Adrenal gland (tissue), 12 donors: ENCODE data around the gene ANKFY1. TPM values are rescaled to one million over a fixed set of nuclear protein-coding genes. Genes with fewer than 3 reads are reported as not detected.

Source experiments
- DNase-seq, 7 donors: peaks; one replicate each; pipeline ENCODE4 v3.0.0-alpha.2; 2019 to 2020
- H3K27ac ChIP-seq, 5 donors: fragments of 200-600 bp; sonication (generic) in 4 of 5; 1 replicate in 3 of 5; 2 replicates in 2 of 5; pipeline versions ENCODE4 v1.5.1 to v1.8.0; 2016 to 2020; ENCODE audit warnings: mild to moderate bottlenecking in 1 of 5
- H3K27me3 ChIP-seq: fragments of 200-600 bp; 2 replicates; pipeline ENCODE4 v1.8.0; 2021
- H3K36me3 ChIP-seq, 2 donors: fragments of 200-600 bp; replicated peaks in 1 of 2; 1 replicate in 1 of 2; 2 replicates in 1 of 2; pipeline versions ENCODE4 v1.5.1 to v1.8.0; 2018 to 2022
- H3K4me1 ChIP-seq, 2 donors: fragments of 200-600 bp; replicated peaks in 1 of 2; 1 replicate in 1 of 2; 2 replicates in 1 of 2; pipeline versions ENCODE4 v1.5.1 to v1.8.0; 2018 to 2021
- H3K4me3 ChIP-seq, 4 donors: fragments of 200-600 bp; sonication (generic) in 3 of 4; one replicate each; pipeline ENCODE4 v1.5.1; 2016 to 2018
- H3K9me3 ChIP-seq, 3 donors: fragments of 200-600 bp; sonication (generic) in 1 of 3; replicated peaks in 1 of 3; 1 replicate in 2 of 3; 2 replicates in 1 of 3; pipeline versions ENCODE4 v1.5.1 to v1.8.0; 2016 to 2021
- CTCF ChIP-seq, 6 experiments: fragments of 450-650 bp in 4 of 6; fragments of 200-600 bp in 2 of 6; sonication (generic) in 1 of 6; IDR thresholded peaks; 1 replicate in 5 of 6; 2 replicates in 1 of 6; pipeline versions ENCODE4 v1.5.1 to v1.8.0; 2016 to 2021; ENCODE audit warnings: antibody characterized with exemption in 6 of 6, mild to moderate bottlenecking in 2 of 6, moderate library complexity in 1 of 6
- POLR2A ChIP-seq, 2 donors: fragments of 450-650 bp; IDR thresholded peaks; one replicate each; pipeline ENCODE4 v1.6.1; 2017; ENCODE audit warnings: antibody characterized with exemption in 2 of 2, mild to moderate bottlenecking in 2 of 2, moderate library complexity in 1 of 2
- WGBS, 4 donors: extraction: QIAGEN DNeasy Blood & Tissue Kit in 2 of 4; methylation state at CpG; one replicate each; pipeline versions ENCODE4 v1.1.5 to v1.1.7; 2013 to 2017; 5-methylcytosine and 5-hydroxymethylcytosine counted together
- intact Hi-C, 2 donors: fragments of 100-400 bp; cut with DNase I; formaldehyde crosslinking; loops; one replicate each; pipeline versions ENCODE4 v1.14.1 to v1.15.0; 2022 to 2023
- polyA plus RNA-seq, 3 donors: library from polyadenylated mRNA; stranded (reverse); fragments of 200-250 nt in 2 of 3; fragments of 350-450 nt in 1 of 3; fragmentation: Illumina TruSeq in 1 of 3; extraction: RNeasy Lipid Tissue Mini Kit (QIAGEN cat#74804) in 1 of 3; gene quantifications; one replicate each; pipeline ENCODE4 v1.2.3, GENCODE V29; 2013 to 2014
- total RNA-seq, 9 donors: library from RNA; depleted of rRNA in 4 of 9; stranded (reverse); fragments of >200 nt in 4 of 9; fragments of 120-200 nt in 1 of 9; fragmentation: NEBNext Ultra II Directional in 1 of 9; extraction: Animal tissue kit (Norgen Biotek cat#: 25700) in 1 of 9; gene quantifications; one replicate each; pipeline versions ENCODE4 v1.1.0 to v1.2.4, GENCODE V29; 2013 to 2023
- donor health status: healthy with polysubstance abuse.
- donor health status: Bipolar disorder and iron deficiency.
- donor health status: DM: yes; HTN: yes; CAD: no.
- donor health status: DM: no; HTN: no; CAD: no.
- donor health status: DM: no; HTN: no; CAD: no.
- donor health status: DM: yes; HTN: yes; CAD: no.

The ANKFY1 gene
- total and polyA plus RNA-seq, 12 donors, result 14.8 to 91.0 (median 46.7) TPM

GRCh38 chr17:4127555-4127954 lies 136.2 kb downstream of the ANKFY1 start:
- peaks cover 5 to 33% of the 10 kb centered on the region in 2 donors for H3K4me1 ChIP-seq
- 79 to 94% (median 88%) methylated on average over 3 to 6 of the region's 6 CpGs for WGBS, 4 donors
- DNase-seq, result no peak
- H3K9me3 ChIP-seq, result no peaks in the 10 kb centered on the region
- no peaks in the 10 kb centered on the region for H3K27me3 ChIP-seq
- no peak overlapping the region for H3K27ac ChIP-seq
- intact Hi-C loops, result no loop called here
- TF ChIP-seq CTCF (IDR thresholded peaks at IDR 0.05), result no peak
- TF ChIP-seq POLR2A (IDR thresholded peaks at IDR 0.05), result no peak
- H3K4me3 ChIP-seq, result no peak overlapping the region
- H3K36me3 ChIP-seq, result peaks cover 0 to 13% of the 10 kb centered on the region in 2 donors

DNA sequence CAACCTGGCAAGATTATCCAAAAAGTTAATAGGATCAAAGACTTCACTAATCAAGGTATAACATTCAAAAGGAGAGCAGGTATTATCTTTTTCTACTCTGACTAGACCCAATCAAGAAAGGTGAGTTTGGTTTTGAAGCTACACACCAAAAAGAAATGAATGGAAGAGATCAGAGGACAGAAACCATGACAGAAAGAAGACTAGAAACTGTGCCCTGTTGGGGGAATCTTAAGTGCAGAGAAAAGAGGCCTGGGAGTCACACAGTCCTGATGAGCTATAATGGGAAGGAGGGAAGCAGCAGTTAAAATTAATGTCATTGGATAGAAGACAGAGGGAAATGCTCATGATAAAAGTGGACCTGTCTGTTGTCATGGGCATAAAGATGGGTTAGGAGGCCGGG lies 138.2 kb downstream of the ANKFY1 start:
- H3K9me3 ChIP-seq, result no peaks in the 10 kb centered on the region
- no peak overlapping the region for H3K4me3 ChIP-seq
- H3K27me3 ChIP-seq, result no peaks in the 10 kb centered on the region
- no peak overlapping the region for H3K27ac ChIP-seq
- intact Hi-C loops, result no loop called here
- no peak for TF ChIP-seq POLR2A (IDR thresholded peaks at IDR 0.05)
- no peak for TF ChIP-seq CTCF (IDR thresholded peaks at IDR 0.05)
- peaks cover 0 to 29% of the 10 kb centered on the region in 2 donors for H3K36me3 ChIP-seq
- no peak for DNase-seq
- peaks cover 5 to 20% of the 10 kb centered on the region in 2 donors for H3K4me1 ChIP-seq
- WGBS, 4 donors, result 89 to 100% (median 98%) methylated on average over 1 of the region's 1 CpG

- TF ChIP-seq POLR2A (IDR thresholded peaks at IDR 0.05) (no peak), CTCF (IDR thresholded peaks at IDR 0.05) (no peak)
- 61 to 80% (median 72%) methylated on average over 2 of the region's 2 CpGs for WGBS, 4 donors
- Histone ChIP-seq H3K27me3 (no peaks in the 10 kb centered on the region), H3K4me3 (no peak overlapping the region), H3K9me3 (no peaks in the 10 kb centered on the region), H3K4me1 (peaks cover 5 to 17% of the 10 kb centered on the region in 2 donors), H3K27ac (no peak overlapping the region), H3K36me3 (peaks cover 0 to 34% of the 10 kb centered on the region in 2 donors)
- DNase-seq, result no peak
- intact Hi-C loops, result no loop called here
Measured at GRCh38 chr17:4124999-4125398, 138.8 kb downstream of the ANKFY1 start.

DNA sequence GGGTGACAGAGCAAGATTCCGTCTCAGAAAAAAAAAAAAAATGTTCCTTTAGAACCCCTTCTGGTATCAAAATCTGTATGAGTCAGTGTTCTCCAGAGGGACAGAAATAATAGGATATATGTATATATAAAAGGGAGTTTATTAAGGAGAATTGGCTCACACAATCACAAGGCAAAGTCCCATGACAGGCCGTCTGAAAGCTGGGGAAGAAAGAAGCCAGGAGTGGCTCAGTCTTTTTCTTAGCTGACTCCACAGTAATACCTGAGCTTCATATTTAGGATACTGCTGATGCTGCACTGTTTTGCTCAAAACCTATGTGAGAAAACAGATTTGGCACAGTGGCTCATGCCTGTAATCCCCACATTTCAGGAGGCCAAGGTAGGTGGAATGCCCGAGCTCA lies 143.4 kb downstream of the ANKFY1 start:
- Histone ChIP-seq H3K9me3 (no peaks in the 10 kb centered on the region), H3K4me1 (peaks cover 5 to 15% of the 10 kb centered on the region in 2 donors), H3K27ac (no peak overlapping the region), H3K4me3 (no peak overlapping the region), H3K36me3 (peaks cover 0 to 56% of the 10 kb centered on the region in 2 donors), H3K27me3 (no peaks in the 10 kb centered on the region)
- no peak for TF ChIP-seq POLR2A (IDR thresholded peaks at IDR 0.05)
- no peak for TF ChIP-seq CTCF (IDR thresholded peaks at IDR 0.05)
- 88 to 91% (median 89%) methylated on average over 3 of the region's 3 CpGs for WGBS, 4 donors
- intact Hi-C loops, result no loop called here
- no peak for DNase-seq
